HG03175 (cell line): ENCODE data around the gene BPIFB6.

ENCODE experiments used
- ATAC-seq: cut with Tn5 transposase; IDR thresholded peaks from one replicate; pipeline ENCODE4 v1.9.1; 2021; ENCODE audit warnings: mild to moderate bottlenecking, moderate library complexity; ENCODE audit not compliant: unreplicated experiment

The BPIFB6 gene

GRCh38 chr20:33082546-33082945 lies 51.1 kb downstream of the BPIFB6 start:
- no peak for ATAC-seq

GRCh38 chr20:33083544-33084340 lies 52.3 kb downstream of the BPIFB6 start:
- ATAC-seq: no peak

- ATAC-seq: no peak
These were observed 53.3 kb downstream of the BPIFB6 start for GRCh38 chr20:33084722-33085121.

- no peak for ATAC-seq
These were observed 54.7 kb downstream of the BPIFB6 start for GRCh38 chr20:33086052-33086722.

- no peak for ATAC-seq
These were observed 59.7 kb downstream of the BPIFB6 start for GRCh38 chr20:33091147-33091546.

DNA sequence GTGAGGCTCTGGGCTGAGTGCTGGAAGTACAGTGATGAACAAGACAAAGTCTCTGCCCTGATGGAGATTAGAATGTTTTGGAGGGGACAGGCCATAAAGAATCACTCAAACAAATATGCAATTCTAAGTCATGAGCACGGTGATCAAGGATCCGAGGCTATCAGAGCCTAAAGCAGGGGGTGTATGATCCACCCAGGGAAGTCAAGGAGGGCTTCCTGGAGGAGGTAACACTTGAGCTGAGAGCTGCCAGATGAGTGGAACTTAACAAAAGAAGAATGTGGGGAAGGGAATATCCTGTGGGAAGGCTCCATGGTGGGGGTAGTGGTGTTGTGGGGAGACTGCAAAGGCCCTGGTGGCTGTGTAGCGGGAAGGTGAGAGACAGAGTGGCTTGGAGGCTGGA lies 60.2 kb downstream of the BPIFB6 start:
- no peak for ATAC-seq

- ATAC-seq: no peak
These were observed 60.9 kb downstream of the BPIFB6 start for GRCh38 chr20:33092361-33092760.

GRCh38 chr20:33093074-33093473 lies 61.6 kb downstream of the BPIFB6 start:
- ATAC-seq: no peak

DNA sequence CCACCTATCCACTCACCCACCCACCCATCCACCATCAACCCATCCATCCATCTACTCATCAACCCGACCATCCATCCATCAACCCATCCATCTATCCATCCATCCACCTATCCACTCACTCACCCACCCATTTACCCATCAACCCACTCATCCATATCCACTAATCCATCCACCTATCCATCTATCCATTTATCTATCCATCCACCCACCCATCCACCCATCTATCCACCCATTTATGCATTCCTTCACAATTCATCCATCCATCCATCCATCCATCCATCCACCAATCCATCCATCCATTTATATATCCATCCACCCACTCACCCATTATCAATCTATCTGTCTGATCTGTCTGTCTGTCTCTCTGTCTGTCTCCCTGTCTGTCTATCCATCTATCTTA lies 62.1 kb downstream of the BPIFB6 start:
- no peak for ATAC-seq
